ENCODE data around the gene GAS7. TPM values are rescaled to one million over a fixed set of nuclear protein-coding genes. Genes with fewer than 3 reads are reported as not detected.

Gene GAS7
- polyA plus RNA-seq, 1 donor: 24.4 TPM

GRCh38 chr17:9874722-9875121, 323.7 kb downstream of the GAS7 start:
- Histone ChIP-seq H3K27me3 (ENCODE audit: control insufficient read depth, insufficient read depth, low read length) (no peaks in the 10 kb centered on the region), H3K36me3 (ENCODE audit: control insufficient read depth, insufficient read depth, low read length) (no peaks in the 10 kb centered on the region), H3K4me3 (ENCODE audit: low read length) (no peak overlapping the region), H3K4me1 (ENCODE audit: control insufficient read depth, insufficient read depth, low read length) (no peaks in the 10 kb centered on the region), H3K27ac (ENCODE audit: low read length) (no peak overlapping the region), H3K9me3 (ENCODE audit: control insufficient read depth, low read depth, low read length) (no peaks in the 10 kb centered on the region)
- no CpG with 5 or more reads among the region's 3 CpGs for WGBS (ENCODE audit: insufficient coverage, low lambda C conversion rate)
- no peak for DNase-seq

- WGBS (ENCODE audit: insufficient coverage, low lambda C conversion rate): no CpG with 5 or more reads among the region's 6 CpGs
- H3K36me3 ChIP-seq (ENCODE audit: control insufficient read depth, insufficient read depth, low read length): no peaks in the 10 kb centered on the region
- no peak overlapping the region for H3K4me3 ChIP-seq (ENCODE audit: low read length)
- no peaks in the 10 kb centered on the region for H3K27me3 ChIP-seq (ENCODE audit: control insufficient read depth, insufficient read depth, low read length)
- no peaks in the 10 kb centered on the region for H3K4me1 ChIP-seq (ENCODE audit: control insufficient read depth, insufficient read depth, low read length)
- no peaks in the 10 kb centered on the region for H3K9me3 ChIP-seq (ENCODE audit: control insufficient read depth, low read depth, low read length)
- no peak for DNase-seq
- no peak overlapping the region for H3K27ac ChIP-seq (ENCODE audit: low read length)
These were observed 325.6 kb downstream of the GAS7 start for GRCh38 chr17:9872852-9873251.

- Histone ChIP-seq H3K4me3 (ENCODE audit: low read length) (no peak overlapping the region), H3K27ac (ENCODE audit: low read length) (no peak overlapping the region), H3K36me3 (ENCODE audit: control insufficient read depth, insufficient read depth, low read length) (no peaks in the 10 kb centered on the region), H3K9me3 (ENCODE audit: control insufficient read depth, low read depth, low read length) (no peaks in the 10 kb centered on the region), H3K4me1 (ENCODE audit: control insufficient read depth, insufficient read depth, low read length) (no peaks in the 10 kb centered on the region), H3K27me3 (ENCODE audit: control insufficient read depth, insufficient read depth, low read length) (no peaks in the 10 kb centered on the region)
- DNase-seq: no peak
- WGBS (ENCODE audit: insufficient coverage, low lambda C conversion rate): 86% methylated on average over 1 of the region's 3 CpGs
These were observed 329.9 kb downstream of the GAS7 start for GRCh38 chr17:9868552-9868951.

GRCh38 chr17:9865586-9865985, 332.8 kb downstream of the GAS7 start:
- Histone ChIP-seq H3K36me3 (ENCODE audit: control insufficient read depth, insufficient read depth, low read length) (no peaks in the 10 kb centered on the region), H3K27ac (ENCODE audit: low read length) (no peak overlapping the region), H3K4me1 (ENCODE audit: control insufficient read depth, insufficient read depth, low read length) (no peaks in the 10 kb centered on the region), H3K4me3 (ENCODE audit: low read length) (no peak overlapping the region), H3K9me3 (ENCODE audit: control insufficient read depth, low read depth, low read length) (no peaks in the 10 kb centered on the region), H3K27me3 (ENCODE audit: control insufficient read depth, insufficient read depth, low read length) (no peaks in the 10 kb centered on the region)
- WGBS (ENCODE audit: insufficient coverage, low lambda C conversion rate): 80% methylated on average over 1 of the region's 1 CpG
- DNase-seq: no peak

GRCh38 chr17:9862949-9863348, 335.5 kb downstream of the GAS7 start:
- H3K9me3 ChIP-seq (ENCODE audit: control insufficient read depth, low read depth, low read length): no peaks in the 10 kb centered on the region
- no peak overlapping the region for H3K4me3 ChIP-seq (ENCODE audit: low read length)
- H3K27me3 ChIP-seq (ENCODE audit: control insufficient read depth, insufficient read depth, low read length): no peaks in the 10 kb centered on the region
- DNase-seq: no peak
- no CpG with 5 or more reads among the region's 4 CpGs for WGBS (ENCODE audit: insufficient coverage, low lambda C conversion rate)
- H3K27ac ChIP-seq (ENCODE audit: low read length): no peak overlapping the region
- no peaks in the 10 kb centered on the region for H3K36me3 ChIP-seq (ENCODE audit: control insufficient read depth, insufficient read depth, low read length)
- H3K4me1 ChIP-seq (ENCODE audit: control insufficient read depth, insufficient read depth, low read length): no peaks in the 10 kb centered on the region

- no peaks in the 10 kb centered on the region for H3K27me3 ChIP-seq (ENCODE audit: control insufficient read depth, insufficient read depth, low read length)
- WGBS (ENCODE audit: insufficient coverage, low lambda C conversion rate): no CpG with 5 or more reads among the region's 1 CpG
- no peaks in the 10 kb centered on the region for H3K4me1 ChIP-seq (ENCODE audit: control insufficient read depth, insufficient read depth, low read length)
- H3K9me3 ChIP-seq (ENCODE audit: control insufficient read depth, low read depth, low read length): no peaks in the 10 kb centered on the region
- no peak for DNase-seq
- H3K4me3 ChIP-seq (ENCODE audit: low read length): no peak overlapping the region
- no peaks in the 10 kb centered on the region for H3K36me3 ChIP-seq (ENCODE audit: control insufficient read depth, insufficient read depth, low read length)
- no peak overlapping the region for H3K27ac ChIP-seq (ENCODE audit: low read length)
These were observed 336.2 kb downstream of the GAS7 start for GRCh38 chr17:9862220-9862619.

- Histone ChIP-seq H3K27ac (ENCODE audit: low read length) (no peak overlapping the region), H3K4me1 (ENCODE audit: control insufficient read depth, insufficient read depth, low read length) (no peaks in the 10 kb centered on the region), H3K27me3 (ENCODE audit: control insufficient read depth, insufficient read depth, low read length) (no peaks in the 10 kb centered on the region), H3K4me3 (ENCODE audit: low read length) (no peak overlapping the region), H3K9me3 (ENCODE audit: control insufficient read depth, low read depth, low read length) (no peaks in the 10 kb centered on the region), H3K36me3 (ENCODE audit: control insufficient read depth, insufficient read depth, low read length) (no peaks in the 10 kb centered on the region)
- WGBS (ENCODE audit: insufficient coverage, low lambda C conversion rate): 80% methylated on average over 1 of the region's 7 CpGs
- DNase-seq: no peak
These were observed 337.6 kb downstream of the GAS7 start for GRCh38 chr17:9860851-9861250.

Other genes starting within 250 kb of the GAS7 start
- 0.04 TPM for gene MYH13, start 174.4 kb upstream of the GAS7 start, polyA plus RNA-seq
- gene MYH8, start 223.3 kb upstream of the GAS7 start, polyA plus RNA-seq: 2.1 TPM

All from large intestine (tissue), 3 donors.